Measurements from ENCODE around the gene NCAPH2.
A peak's percentile ranks its signal among the peaks of the same experiment; 100 is the strongest.
"Not testable (repeated sequence)": the region's sequence is repeated elsewhere in the genome, so short reads cannot be mapped to it uniquely, and the experiment has no call there.

Gene NCAPH2

GRCh38 chr22:50520184-50520583 is 12.2 kb downstream of the NCAPH2 start:
- FAIRE-seq: not testable (repeated sequence)

- no peak for FAIRE-seq
Measured at GRCh38 chr22:50520826-50521453, 12.9 kb downstream of the NCAPH2 start.

- FAIRE-seq: no peak
Measured at GRCh38 chr22:50521710-50522109, 13.7 kb downstream of the NCAPH2 start.

GRCh38 chr22:50522208-50522805 is 14.3 kb downstream of the NCAPH2 start:
- no peak for FAIRE-seq

- no peak for FAIRE-seq
Measured at GRCh38 chr22:50522806-50523438, 14.9 kb downstream of the NCAPH2 start.

- FAIRE-seq: no peak
Measured at GRCh38 chr22:50523458-50523805, 15.4 kb downstream of the NCAPH2 start.

- no peak for FAIRE-seq
Measured at GRCh38 chr22:50523806-50524675, 16.0 kb downstream of the NCAPH2 start.

GRCh38 chr22:50524676-50525103 is 16.7 kb downstream of the NCAPH2 start:
- no peak for FAIRE-seq

GRCh38 chr22:50525104-50525857 is 17.3 kb downstream of the NCAPH2 start, which contains the start of gene SCO2:
SCO2 (minus strand) TSS chr22:50525598; CDS start chr22:50524411, 1,187 bp downstream.
- peak; percentile 16 for FAIRE-seq

GRCh38 chr22:50525858-50526107 is 17.8 kb downstream of the NCAPH2 start:
- FAIRE-seq: no peak

GRCh38 chr22:50526108-50526833 is 18.2 kb downstream of the NCAPH2 start:
- no peak for FAIRE-seq

- no peak for FAIRE-seq
Measured at GRCh38 chr22:50526834-50527801, 19.1 kb downstream of the NCAPH2 start.

- FAIRE-seq: no peak
Measured at GRCh38 chr22:50527921-50528681, 20.1 kb downstream of the NCAPH2 start.

- FAIRE-seq: no peak
Measured at GRCh38 chr22:50528682-50529415, 20.8 kb downstream of the NCAPH2 start.

GRCh38 chr22:50529416-50529896 is 21.4 kb downstream of the NCAPH2 start:
- FAIRE-seq: no peak

- no peak for FAIRE-seq
Measured at GRCh38 chr22:50529897-50530579, 22.0 kb downstream of the NCAPH2 start, which contains the start of gene TYMP. TYMP (minus strand) TSS chr22:50530012; CDS start chr22:50529709, 303 bp downstream.

- no peak for FAIRE-seq
Measured at GRCh38 chr22:50530580-50530876, 22.5 kb downstream of the NCAPH2 start.

- FAIRE-seq: no peak
Measured at GRCh38 chr22:50530877-50531545, 23.0 kb downstream of the NCAPH2 start.

Measured in A204.1 (cell line).